Activated naive CD4-positive, alpha-beta T cell treated with anti-CD3 and anti-CD28 coated beads, Interleukin-2, amount 50 U/mL, for 72 hours (primary cell): ENCODE measurements around the gene GPR37L1. TPM values are rescaled to one million over a fixed set of nuclear protein-coding genes. Genes with fewer than 3 reads are reported as not detected.

ENCODE experiments used
- ATAC-seq, 2 donors: fragments of 150-1000 bp; cut with Tn5 transposase; 2 replicates each; pipeline ENCODE4 v1.10.0; 2021; ENCODE audit warnings: mild to moderate bottlenecking in 2 of 2, moderate library complexity in 2 of 2
- DNase-seq, 2 donors: peaks; one replicate each; pipeline ENCODE4 v3.0.0; 2021 to 2022; ENCODE audit warnings: low spot score in 2 of 2
- H3K27ac Mint-ChIP-seq, 2 donors: one replicate each; pipeline ENCODE4 v1.8.0; 2022; ENCODE audit warnings: mild to moderate bottlenecking in 2 of 2, mixed read lengths in 2 of 2
- H3K36me3 Mint-ChIP-seq, 2 donors: one replicate each; pipeline ENCODE4 v1.8.0; 2022; ENCODE audit warnings: mixed read lengths in 2 of 2
- H3K9me3 Mint-ChIP-seq, 2 donors: one replicate each; pipeline ENCODE4 v1.8.0; 2022; ENCODE audit warnings: mixed read lengths in 2 of 2
- total RNA-seq, 2 donors: library from RNA; stranded (reverse); gene quantifications; one replicate each; pipeline ENCODE4 v1.2.3, GENCODE V29; 2022

GPR37L1 gene, protein sequence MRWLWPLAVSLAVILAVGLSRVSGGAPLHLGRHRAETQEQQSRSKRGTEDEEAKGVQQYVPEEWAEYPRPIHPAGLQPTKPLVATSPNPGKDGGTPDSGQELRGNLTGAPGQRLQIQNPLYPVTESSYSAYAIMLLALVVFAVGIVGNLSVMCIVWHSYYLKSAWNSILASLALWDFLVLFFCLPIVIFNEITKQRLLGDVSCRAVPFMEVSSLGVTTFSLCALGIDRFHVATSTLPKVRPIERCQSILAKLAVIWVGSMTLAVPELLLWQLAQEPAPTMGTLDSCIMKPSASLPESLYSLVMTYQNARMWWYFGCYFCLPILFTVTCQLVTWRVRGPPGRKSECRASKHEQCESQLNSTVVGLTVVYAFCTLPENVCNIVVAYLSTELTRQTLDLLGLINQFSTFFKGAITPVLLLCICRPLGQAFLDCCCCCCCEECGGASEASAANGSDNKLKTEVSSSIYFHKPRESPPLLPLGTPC
- total RNA-seq, result not detected

DNA sequence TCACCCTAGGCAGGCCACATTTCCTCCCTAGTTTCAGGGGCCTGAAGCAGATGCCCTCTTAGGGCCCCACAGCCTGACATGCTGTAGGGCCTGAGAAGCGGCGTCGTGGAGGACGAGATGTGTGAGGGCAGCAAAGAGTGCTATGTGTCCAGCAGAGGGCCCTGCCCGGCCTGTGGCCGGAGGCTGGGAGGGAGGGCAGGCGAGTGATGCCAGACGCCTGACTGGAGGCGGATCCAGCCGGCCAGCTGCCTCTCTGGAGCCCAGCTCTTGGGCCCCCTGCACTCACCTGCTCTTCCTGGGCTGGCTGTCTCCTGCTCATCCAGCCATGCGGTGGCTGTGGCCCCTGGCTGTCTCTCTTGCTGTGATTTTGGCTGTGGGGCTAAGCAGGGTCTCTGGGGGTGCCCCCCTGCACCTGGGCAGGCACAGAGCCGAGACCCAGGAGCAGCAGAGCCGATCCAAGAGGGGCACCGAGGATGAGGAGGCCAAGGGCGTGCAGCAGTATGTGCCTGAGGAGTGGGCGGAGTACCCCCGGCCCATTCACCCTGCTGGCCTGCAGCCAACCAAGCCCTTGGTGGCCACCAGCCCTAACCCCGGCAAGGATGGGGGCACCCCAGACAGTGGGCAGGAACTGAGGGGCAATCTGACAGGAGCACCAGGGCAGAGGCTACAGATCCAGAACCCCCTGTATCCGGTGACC, at the start of gene GPR37L1:
Gene GPR37L1, plus strand, starts transcription at position 279 of the 697 bp plus-strand sequence. Its CDS starts 47 bp downstream, at position 326.
- H3K9me3 Mint-ChIP-seq, result no peaks in the 10 kb centered on the region
- H3K27ac Mint-ChIP-seq, result no peak within 1 kb of the TSS
- DNase-seq, result no peak
- ATAC-seq, result no peak
- no peaks in the 10 kb centered on the region for H3K36me3 Mint-ChIP-seq

DNA sequence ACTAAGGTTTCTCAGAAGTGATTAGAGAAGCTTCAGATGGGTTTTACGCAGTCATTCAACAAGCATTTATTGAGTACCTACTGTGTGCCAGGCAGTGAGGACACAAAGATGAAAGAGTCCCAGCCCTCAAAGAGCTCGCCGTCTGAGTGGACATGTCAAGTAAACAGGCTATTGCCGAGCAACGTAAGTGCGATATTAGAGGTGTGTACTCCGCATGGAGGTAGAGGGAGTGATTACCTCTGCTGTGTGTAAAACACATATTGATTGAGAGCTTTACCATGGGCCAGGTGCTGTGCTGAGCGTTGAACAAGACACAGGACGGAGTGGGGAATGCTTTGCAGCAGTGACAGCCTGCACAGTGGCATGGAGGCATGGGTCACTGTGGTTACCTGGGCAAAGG, 49.5 kb upstream of the GPR37L1 start:
- no peaks in the 10 kb centered on the region for H3K36me3 Mint-ChIP-seq
- H3K27ac Mint-ChIP-seq, result no peak overlapping the region
- ATAC-seq, result no peak

GRCh38 chr1:202074985-202075384, 47.7 kb upstream of the GPR37L1 start:
- no peak for ATAC-seq
- no peak for DNase-seq
- H3K27ac Mint-ChIP-seq, result peak overlapping the region; percentile 4 to 5
- H3K36me3 Mint-ChIP-seq, result no peaks in the 10 kb centered on the region
- no peaks in the 10 kb centered on the region for H3K9me3 Mint-ChIP-seq

More for the DNA sequence above, 49.5 kb upstream of the GPR37L1 start:
- no peak for DNase-seq
- no peaks in the 10 kb centered on the region for H3K9me3 Mint-ChIP-seq

- no peak for DNase-seq
- H3K9me3 Mint-ChIP-seq, result no peaks in the 10 kb centered on the region
- no peak for ATAC-seq
- peak overlapping the region in 1 of 2 donors; percentile 5 for H3K27ac Mint-ChIP-seq
- no peaks in the 10 kb centered on the region for H3K36me3 Mint-ChIP-seq
These were observed 47.3 kb upstream of the GPR37L1 start for GRCh38 chr1:202075389-202075788.

GRCh38 chr1:202076050-202076511, 46.6 kb upstream of the GPR37L1 start:
- no peaks in the 10 kb centered on the region for H3K9me3 Mint-ChIP-seq
- H3K36me3 Mint-ChIP-seq, result no peaks in the 10 kb centered on the region
- DNase-seq (no peak), ATAC-seq (no peak)
- H3K27ac Mint-ChIP-seq, result no peak overlapping the region

DNA sequence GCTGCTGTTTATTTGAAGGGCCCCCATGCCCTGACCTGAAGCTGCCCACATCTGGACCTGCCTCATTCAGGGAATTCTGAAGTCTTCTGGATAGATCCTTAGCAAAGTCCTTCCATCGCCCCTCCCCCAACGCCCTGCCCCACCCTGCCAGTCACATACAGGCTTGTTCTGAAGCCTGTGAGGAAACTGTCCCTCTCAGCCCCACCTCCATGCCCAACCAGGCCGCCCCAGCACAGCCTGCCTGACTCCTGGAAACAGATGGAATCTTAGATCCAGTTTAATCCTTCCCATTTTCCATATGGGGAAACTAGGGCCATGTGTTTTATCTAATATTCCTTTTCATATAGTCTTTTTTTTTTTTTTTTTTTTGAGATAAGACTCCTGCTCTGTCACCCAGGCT, 44.5 kb upstream of the GPR37L1 start:
- Mint-ChIP-seq H3K27ac (no peak overlapping the region), H3K36me3 (no peaks in the 10 kb centered on the region), H3K9me3 (no peaks in the 10 kb centered on the region)
- ATAC-seq (no peak), DNase-seq (no peak)

DNA sequence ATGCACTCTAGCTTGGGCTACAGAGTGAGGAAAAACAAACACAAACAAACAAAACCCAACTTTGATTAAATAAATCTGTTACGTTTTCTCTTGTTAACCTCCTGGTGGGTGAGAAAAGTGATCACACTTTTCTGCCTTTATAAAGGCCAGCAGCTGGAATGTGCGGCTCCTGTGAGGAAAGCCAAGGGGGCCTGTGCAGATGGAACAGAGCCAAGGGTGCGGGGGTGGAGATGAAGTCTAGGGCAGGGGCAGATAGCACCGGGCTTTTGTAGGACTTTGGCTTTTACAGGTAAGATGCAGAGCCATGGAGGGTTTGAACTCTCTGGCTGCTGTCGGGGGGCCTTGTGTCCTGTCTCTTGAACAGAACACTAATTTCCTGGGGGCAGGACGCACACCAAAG, 40.7 kb upstream of the GPR37L1 start:
- H3K27ac Mint-ChIP-seq, result no peak overlapping the region
- no peaks in the 10 kb centered on the region for H3K36me3 Mint-ChIP-seq
- no peaks in the 10 kb centered on the region for H3K9me3 Mint-ChIP-seq
- DNase-seq, result no peak
- no peak for ATAC-seq

DNA sequence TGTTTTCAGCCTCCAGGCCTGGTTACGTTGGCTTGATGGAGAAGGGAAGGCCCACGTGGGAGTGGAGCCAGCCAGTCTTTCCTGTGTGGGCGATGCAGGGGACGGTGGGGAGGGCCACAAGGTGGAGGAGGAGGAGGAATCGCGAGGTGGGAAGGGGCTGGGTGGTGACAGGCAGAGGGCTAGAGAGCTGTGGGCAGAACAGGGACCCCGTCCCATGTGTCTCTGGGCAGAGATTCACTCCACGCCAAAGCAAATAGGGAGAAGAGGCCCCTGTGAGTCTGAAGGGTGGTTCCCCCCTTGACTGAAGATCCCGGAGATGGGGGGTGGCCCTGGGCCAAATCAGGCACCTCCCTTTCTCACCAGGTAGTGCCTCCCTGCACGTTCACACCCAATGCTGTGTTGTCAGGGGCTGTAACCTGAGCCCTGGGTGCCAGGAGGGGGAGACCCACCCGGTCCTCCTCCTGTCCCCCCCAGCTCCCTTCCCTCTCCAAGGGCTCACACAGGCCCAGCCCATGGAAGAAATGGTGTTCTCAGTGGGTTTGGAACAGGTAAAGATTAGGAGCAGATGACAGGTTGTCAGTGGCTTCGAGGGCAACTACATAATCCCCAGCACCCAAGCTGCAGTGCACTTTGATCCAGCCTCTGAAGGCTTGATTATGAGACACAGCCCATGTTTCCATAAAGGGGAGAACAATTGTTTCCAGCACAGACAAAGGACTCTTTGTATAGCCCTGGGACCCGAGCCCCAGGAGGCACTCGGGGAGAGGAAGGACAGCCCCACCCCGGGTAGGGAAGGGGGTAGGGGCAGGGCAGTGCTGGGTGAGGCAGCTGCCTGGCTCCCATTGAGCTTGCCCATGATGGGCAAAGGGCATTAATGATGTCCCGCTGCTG, 37.7 kb upstream of the GPR37L1 start:
- Mint-ChIP-seq H3K9me3 (no peaks in the 10 kb centered on the region), H3K27ac (peak overlapping the region in 1 of 2 donors; percentile 34), H3K36me3 (no peaks in the 10 kb centered on the region)
- DNase-seq (no peak), ATAC-seq (no peak)

DNA sequence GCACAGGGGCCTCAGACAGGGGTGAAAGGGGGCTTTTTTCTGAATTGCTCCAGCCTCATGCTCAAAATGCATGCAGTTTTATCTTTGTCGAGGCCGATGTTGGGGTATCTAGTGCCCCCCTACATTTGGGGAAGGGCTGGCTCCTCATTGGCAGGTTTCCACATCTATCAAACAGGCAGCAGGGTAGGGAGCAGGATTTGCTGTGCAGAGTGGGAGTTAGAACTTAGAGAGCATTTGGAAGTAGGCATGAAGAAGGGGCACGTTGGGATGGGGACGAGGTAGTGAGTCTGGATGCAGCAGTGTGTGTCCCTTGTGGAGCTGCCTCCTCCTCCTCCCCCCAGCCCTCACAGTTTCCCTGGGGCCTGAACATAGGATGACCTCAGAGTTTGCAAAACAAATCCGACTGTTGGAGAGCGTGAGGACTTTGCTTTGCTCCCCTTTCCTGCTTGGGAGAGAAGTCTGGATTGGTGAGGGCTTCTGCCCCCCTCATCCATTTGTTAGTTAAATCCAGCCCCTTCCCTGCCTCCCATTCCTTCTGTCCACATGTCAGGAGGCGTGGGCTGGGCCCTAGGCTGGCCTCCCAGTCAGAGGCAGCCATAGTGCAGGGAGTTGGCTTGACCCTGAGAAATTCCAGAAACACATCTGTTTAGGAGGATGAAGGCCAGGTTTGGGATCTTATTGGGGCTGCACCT, 36.9 kb upstream of the GPR37L1 start:
- Mint-ChIP-seq H3K27ac (no peak overlapping the region), H3K36me3 (no peaks in the 10 kb centered on the region), H3K9me3 (no peaks in the 10 kb centered on the region)
- ATAC-seq (no peak), DNase-seq (no peak)

DNA sequence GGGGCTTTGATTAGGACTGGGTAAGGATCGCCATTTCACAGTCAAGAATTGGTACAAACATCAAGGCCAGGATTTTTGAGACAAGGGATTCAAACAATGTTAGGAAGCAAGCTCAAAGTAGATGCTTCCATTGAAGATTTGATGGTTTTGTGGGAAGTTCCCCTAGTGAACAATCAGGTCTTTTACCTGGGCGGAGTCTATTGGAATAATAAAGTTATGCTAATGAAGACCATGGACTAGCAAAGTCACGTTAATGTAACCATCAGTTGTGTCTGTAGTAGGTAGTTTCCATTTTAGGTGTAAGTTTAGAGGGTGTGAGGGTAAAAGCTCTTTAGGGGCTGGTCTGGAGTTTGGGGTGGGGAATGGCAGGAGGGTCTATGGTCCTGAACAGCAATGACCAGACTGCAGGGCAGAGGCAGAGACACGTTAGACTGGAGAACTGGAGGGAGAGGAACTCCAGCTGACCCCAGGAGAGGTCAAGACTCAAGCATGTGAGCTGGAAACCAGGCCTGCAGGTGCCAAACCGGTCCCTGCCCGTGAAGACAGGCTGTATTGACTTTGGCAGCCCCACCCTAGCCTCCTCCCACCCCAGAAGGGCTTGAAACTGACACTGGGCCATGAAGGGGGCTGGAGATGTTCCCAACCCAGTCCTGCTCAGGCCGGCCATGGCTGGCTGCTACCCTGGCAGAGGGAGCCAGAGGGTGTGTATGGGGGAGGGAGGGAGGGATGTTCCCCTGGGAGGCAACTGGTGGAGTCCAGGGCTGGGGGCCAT, 36.0 kb upstream of the GPR37L1 start:
- ATAC-seq (no peak), DNase-seq (no peak)
- peak overlapping the region in 1 of 2 donors; percentile 0 for H3K27ac Mint-ChIP-seq
- no peaks in the 10 kb centered on the region for H3K36me3 Mint-ChIP-seq
- H3K9me3 Mint-ChIP-seq, result no peaks in the 10 kb centered on the region

DNA sequence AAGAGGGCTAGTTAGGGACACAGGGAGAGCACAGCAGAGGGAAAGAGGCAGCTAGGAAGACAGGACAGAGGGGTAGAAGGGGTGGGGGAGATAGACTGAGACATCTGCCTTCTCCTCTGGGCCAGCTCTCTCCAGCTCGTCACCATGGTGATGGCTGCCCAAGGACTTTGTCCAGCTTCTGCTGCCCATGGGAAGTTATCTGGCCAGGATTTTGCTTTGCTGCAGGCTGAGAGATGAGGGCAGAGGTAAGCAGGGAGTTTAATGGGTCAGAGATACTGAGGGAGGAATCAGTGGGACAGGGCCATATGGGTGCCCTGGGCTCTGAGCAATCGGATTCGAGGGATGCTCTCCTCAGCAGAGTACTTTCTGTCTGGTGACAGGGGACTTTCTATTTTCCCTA, 34.5 kb upstream of the GPR37L1 start:
- ATAC-seq, result no peak
- no peaks in the 10 kb centered on the region for H3K9me3 Mint-ChIP-seq
- no peaks in the 10 kb centered on the region for H3K36me3 Mint-ChIP-seq
- H3K27ac Mint-ChIP-seq, result no peak overlapping the region
- DNase-seq, result no peak

DNA sequence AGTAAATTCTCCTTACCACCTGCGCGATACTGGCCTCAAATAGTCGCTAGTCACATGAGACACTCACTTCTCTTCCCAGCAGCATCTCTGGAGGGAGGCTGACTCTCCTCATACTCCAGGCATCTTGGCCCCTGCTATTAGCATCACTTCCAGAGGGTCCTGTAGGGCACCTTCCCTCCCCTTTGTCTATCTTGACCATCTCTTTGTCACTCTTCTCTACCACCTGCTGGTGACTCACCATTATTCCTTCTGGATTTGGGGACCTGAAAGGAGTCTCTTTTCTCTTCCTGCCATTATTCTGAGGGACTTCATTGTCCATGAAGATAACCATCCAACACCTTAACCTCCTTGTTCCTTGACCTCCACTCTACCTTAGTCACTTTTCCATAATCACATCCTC, 31.7 kb upstream of the GPR37L1 start:
- H3K36me3 Mint-ChIP-seq, result no peaks in the 10 kb centered on the region
- no peaks in the 10 kb centered on the region for H3K9me3 Mint-ChIP-seq
- no peak for ATAC-seq
- H3K27ac Mint-ChIP-seq, result no peak overlapping the region
- DNase-seq, result no peak

DNA sequence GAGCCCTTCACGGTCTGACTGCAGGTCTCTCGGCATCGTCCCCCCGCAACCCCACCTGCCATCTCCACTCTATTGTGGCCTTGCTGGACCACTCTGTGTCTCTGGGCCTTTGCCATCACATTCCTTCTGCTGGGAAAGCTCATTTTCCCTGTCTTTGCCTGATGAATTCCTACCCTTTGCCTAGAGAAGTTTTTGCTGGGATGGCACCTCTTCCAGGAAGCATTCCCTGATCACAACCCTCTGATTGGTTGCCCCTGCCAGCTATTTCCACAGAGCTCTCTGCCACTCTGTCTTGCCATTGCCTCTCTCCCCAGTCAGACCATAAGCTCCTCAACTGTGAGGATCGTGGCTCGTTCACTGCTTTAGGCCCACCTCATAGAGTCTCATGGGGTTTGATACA, 28.9 kb upstream of the GPR37L1 start:
- Mint-ChIP-seq H3K27ac (no peak overlapping the region), H3K36me3 (no peaks in the 10 kb centered on the region), H3K9me3 (no peaks in the 10 kb centered on the region)
- DNase-seq, result no peak
- ATAC-seq, result no peak

DNA sequence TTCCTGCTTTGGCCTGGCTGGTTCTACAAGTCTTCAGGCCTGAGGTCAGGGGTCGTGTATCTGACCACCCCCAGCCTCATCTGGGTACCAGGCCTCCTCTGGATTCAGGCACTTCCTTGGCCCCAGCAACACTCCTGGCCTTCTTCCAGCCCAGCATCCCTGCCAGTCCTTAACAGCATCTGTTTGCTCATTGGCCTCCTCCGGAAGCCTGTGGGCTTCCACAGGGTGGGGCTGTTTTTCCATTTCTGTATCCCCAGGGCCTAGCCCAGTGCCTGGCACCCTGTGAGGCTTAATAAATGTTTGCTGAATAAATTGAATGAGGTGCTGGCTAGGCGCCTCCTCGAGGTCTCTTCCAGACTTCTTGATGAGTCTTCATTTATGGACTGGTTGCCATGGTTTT, 21.5 kb upstream of the GPR37L1 start:
- ATAC-seq (no peak), DNase-seq (no peak)
- no peaks in the 10 kb centered on the region for H3K9me3 Mint-ChIP-seq
- peak overlapping the region in 1 of 2 donors; percentile 63 for H3K27ac Mint-ChIP-seq
- no peaks in the 10 kb centered on the region for H3K36me3 Mint-ChIP-seq

DNA sequence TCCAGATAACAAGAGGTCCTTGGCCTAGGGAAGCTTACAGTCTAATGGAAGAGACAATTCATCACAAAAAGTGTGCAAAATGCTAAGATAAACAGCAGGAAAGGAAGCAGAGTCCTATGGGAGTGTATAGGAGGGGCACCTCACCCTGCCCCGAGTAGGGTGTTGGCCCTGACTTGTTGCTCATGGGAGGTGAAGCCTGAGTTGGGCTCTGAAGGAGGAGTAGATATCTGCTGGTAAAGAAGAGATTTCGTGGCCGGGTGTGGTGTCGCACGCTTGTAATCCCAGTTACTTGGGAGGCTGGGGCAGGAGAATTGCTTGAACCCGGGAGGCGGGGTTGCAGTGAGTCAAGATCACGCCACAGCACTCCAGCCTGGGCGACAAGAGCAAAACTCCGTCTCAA, 18.6 kb upstream of the GPR37L1 start:
- H3K36me3 Mint-ChIP-seq, result no peaks in the 10 kb centered on the region
- H3K9me3 Mint-ChIP-seq, result no peaks in the 10 kb centered on the region
- no peak overlapping the region for H3K27ac Mint-ChIP-seq
- DNase-seq (no peak), ATAC-seq (no peak)
